Omental fat pad (tissue), 4 donors: ENCODE measurements around the gene MRPL23. TPM values are rescaled to one million over a fixed set of nuclear protein-coding genes. Genes with fewer than 3 reads are reported as not detected.

ENCODE experiments used
- ATAC-seq: fragments of 150-250 bp; one replicate; pipeline ENCODE4 v1.9.1; 2016; ENCODE audit warnings: mild to moderate bottlenecking, moderate library complexity; ENCODE audit not compliant: low FRiP score
- DNase-seq: peaks from one replicate; pipeline ENCODE4 v3.0.0-alpha.2; 2019; ENCODE audit warnings: low spot score
- total RNA-seq, 4 donors: library from RNA; depleted of rRNA; stranded (reverse); fragments of >200 nt; gene quantifications; one replicate each; pipeline ENCODE4 v1.1.0, GENCODE V29; 2016
- TF ChIP-seq, protein P1 (sequence below), 3 donors: fragments of 450-650 bp; IDR thresholded peaks; one replicate each; pipeline ENCODE4 v1.5.1; 2016 to 2017; ENCODE audit warnings: antibody characterized with exemption in 3 of 3, mild to moderate bottlenecking in 3 of 3, moderate library complexity in 2 of 3

Gene MRPL23
- total RNA-seq, 4 donors from 2014 or later = 82.3 to 114 (median 111) TPM

DNA sequence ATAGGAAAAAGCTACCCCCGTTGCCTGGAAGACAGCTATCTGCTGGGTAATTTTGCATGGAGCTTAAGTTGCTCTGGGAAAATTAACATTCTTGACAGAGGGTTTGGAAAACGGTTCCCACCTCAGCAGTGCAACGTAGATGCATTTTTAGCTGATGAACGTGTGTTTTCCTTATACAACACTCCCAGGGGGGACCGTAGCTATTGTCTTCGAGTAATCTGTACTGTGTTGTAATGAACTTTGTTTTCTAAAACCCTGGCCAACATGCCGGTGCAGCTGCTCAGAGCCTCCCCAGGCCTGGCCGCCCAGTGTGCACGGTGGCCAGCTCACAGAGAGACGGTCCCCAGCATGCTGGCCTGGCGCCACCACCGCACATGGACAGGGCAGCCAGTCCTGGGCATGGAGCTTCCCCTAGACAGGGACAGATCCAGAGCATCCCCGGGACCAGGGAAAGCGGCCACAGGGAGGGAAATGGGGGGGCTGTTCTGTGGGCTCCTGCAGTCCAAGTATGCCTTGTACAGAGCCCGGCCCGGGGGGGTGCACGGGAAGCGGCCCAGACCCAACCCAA lies 25.5 kb upstream of the MRPL23 start:
- DNase-seq (no peak), ATAC-seq (no peak)
- TF ChIP-seq, protein P1, sequence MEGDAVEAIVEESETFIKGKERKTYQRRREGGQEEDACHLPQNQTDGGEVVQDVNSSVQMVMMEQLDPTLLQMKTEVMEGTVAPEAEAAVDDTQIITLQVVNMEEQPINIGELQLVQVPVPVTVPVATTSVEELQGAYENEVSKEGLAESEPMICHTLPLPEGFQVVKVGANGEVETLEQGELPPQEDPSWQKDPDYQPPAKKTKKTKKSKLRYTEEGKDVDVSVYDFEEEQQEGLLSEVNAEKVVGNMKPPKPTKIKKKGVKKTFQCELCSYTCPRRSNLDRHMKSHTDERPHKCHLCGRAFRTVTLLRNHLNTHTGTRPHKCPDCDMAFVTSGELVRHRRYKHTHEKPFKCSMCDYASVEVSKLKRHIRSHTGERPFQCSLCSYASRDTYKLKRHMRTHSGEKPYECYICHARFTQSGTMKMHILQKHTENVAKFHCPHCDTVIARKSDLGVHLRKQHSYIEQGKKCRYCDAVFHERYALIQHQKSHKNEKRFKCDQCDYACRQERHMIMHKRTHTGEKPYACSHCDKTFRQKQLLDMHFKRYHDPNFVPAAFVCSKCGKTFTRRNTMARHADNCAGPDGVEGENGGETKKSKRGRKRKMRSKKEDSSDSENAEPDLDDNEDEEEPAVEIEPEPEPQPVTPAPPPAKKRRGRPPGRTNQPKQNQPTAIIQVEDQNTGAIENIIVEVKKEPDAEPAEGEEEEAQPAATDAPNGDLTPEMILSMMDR (IDR thresholded peaks at IDR 0.05) = no peak

DNA sequence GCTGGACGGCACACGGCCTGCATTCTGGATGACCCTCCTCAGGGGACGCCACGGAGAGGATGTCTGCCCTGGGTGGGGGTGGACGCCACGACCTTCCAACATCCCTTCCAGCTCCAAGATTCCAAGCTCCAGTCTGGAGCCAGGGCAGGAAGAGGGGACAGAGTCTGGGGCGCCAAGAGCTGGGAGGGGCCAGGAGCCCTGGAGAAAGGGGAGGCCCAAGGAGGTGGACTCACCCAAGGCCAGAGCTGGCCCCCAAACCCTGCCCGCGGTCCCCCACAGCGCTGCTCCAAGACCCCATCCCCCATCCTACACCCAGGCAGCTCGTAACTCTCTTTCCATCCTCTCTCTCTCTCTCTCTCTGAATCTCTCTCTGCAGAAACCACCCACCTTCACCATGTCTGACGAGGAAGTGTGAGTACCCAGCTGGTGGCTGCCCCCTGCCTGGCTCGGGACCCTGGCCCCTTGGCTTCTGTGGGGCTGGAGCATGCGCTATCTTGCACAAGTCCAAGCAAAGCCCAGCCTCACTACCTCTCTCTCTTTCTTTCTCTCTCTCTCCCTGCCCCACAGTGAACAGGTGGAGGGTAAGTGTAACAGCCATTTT lies 24.6 kb upstream of the MRPL23 start:
- DNase-seq (no peak), ATAC-seq (no peak)
- TF ChIP-seq, protein P1 (IDR thresholded peaks at IDR 0.05) = no peak

DNA sequence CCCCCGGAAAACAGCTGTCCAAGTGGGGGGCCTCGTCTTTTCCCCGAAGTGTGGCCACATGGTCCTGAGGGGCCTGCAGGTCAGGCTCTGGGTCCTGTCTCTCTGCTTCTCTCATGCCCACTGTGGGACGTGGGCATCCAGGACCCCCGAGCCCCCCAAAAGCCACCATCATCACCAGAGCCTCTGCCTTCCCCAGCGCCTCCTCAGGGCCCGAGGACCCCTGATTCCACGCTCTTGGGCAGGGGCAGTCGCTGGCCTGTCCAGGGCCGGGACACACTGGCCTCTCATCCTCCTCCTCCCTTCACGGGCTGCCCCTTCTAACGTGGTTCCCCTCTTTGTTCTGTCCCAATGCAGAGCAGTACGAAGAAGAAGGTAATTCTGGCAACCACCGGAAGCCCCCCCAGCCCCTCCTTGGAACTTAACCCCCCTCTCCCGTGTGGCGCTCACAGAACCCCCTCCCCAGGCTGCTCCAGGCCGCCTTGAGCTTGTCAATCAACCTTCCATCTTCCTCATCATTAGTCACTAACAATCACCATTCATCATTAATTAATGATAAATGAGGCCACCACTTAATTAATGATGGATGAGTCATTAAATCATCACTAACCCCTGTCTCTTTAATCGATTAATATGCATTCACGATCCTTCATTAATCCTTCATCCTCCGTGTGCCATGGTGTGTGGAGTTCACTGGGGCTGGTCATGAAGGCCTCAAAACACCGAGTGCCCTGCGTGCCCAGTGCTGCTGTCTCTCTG lies 23.8 kb upstream of the MRPL23 start:
- ATAC-seq = no peak
- DNase-seq = no peak
- TF ChIP-seq, protein P1 (IDR thresholded peaks at IDR 0.05) = no peak

DNA sequence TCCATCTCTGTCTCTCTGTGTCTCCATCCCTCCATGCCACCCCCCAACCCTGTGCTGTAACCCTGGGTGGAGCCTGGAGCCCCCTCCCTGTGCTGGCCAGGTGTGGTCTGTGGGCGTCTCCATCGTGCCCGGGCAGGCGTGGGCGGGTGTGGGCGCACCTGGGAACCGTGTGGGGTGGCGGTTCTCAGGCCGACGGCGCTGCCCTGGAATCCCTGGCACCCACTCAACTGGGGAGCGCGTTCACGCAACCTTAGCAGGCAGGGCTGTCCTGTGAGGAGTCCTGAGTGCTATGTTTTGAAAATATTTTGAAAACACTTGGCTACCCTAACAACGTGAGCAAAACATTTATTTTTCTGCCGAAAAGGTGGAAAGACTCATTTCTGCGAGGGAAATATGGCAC lies 23.0 kb upstream of the MRPL23 start:
- DNase-seq (no peak), ATAC-seq (no peak)
- TF ChIP-seq, protein P1 (IDR thresholded peaks at IDR 0.05) = no peak

DNA sequence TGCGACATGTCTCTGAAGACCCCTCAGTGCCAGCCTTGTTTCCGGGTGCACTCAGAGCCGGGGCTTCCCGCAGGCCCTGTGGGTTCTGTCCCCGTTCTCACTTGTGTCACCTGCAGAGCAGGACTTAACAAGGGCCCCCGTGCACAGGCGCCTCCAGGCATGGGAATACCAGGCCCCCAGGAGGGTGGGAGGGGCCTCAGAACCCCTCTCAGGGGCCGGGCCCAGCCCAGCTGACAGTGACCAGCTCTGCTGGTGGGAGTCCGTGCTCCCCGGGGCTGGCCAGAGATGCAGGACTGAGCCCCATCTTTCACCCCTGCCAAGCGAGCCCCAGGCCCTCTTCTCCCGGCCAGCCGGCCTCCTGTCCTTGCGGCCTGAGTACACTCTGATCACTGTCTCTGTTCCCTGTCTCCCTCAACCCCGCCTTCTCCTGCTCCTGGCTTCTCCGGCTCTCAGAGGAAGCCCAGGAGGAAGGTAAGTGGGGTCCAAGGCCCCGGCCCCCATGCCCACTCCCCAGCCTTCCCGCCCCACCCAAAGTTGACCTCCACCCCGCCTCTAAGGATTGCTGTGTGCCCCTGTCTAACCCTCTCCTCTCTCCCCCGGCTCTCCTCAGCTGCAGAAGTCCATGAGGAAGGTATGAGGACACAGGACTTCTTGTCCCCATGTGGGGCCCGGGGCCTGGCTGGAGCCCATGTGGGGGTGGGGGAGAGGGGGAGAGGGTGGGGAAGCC lies 22.3 kb upstream of the MRPL23 start:
- TF ChIP-seq, protein P1 (IDR thresholded peaks at IDR 0.05) = no peak
- DNase-seq (no peak), ATAC-seq (no peak)

DNA sequence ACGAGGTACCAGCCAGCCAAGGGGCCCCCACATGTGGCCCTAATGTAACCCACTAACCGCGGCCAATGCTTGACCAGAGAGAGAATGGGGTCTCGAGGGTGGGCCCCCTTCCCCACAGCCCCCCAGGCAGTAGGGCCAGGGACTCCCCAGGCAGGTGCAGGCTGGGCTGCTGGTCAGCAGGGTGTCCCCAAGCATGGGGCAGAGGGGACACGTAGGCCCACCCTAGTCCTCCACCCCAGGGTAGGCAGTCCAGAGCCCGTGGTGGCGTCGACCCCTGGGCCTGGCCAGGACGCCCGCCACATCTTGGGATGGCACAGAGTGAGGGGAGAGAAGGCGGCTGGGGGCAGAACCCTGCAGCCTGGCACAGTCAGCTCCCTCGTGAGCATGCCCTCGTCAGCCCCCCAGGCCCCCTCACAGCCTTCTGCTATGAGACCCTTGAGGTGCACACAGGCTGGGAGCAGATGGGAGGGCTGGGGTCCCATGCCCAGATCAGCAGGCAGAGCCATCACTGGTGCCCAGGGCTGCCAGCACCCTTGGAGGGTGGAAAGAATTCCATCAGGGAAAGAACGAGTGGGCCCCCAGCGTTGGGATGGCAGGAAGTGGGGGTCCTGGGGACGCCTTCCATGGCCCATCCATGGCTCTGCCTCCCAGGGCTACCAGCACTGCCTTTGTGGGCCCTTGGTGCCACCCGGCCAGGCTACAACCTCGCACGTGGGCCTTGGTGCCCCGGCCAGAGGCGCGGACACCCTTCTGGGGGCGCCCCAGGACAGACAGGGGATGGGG lies 21.6 kb upstream of the MRPL23 start:
- DNase-seq = no peak
- no peak for ATAC-seq
- TF ChIP-seq, protein P1 (IDR thresholded peaks at IDR 0.05) = no peak
